Muscle of leg (tissue), 11 donors: ENCODE data around the gene UBE3C. TPM values are rescaled to one million over a fixed set of nuclear protein-coding genes. Genes with fewer than 3 reads are reported as not detected.
A peak's percentile ranks its signal among the peaks of the same experiment; 100 is the strongest.

Experiments
- DNase-seq: peaks from one replicate; pipeline ENCODE4 v3.0.0; 2013
- H3K27ac ChIP-seq: one replicate; pipeline ENCODE4 v1.5.1; 2013; ENCODE audit warnings: mild to moderate bottlenecking, low read length, control low read depth
- H3K27me3 ChIP-seq: one replicate; pipeline ENCODE4 v1.6.1; 2013; ENCODE audit warnings: low read length; ENCODE audit not compliant: control insufficient read depth, insufficient read depth
- H3K36me3 ChIP-seq: one replicate; pipeline ENCODE4 v1.6.1; 2013; ENCODE audit warnings: low read length; ENCODE audit not compliant: control insufficient read depth, insufficient read depth
- H3K4me1 ChIP-seq: one replicate; pipeline ENCODE4 v1.6.1; 2013; ENCODE audit warnings: low read length; ENCODE audit not compliant: control insufficient read depth, insufficient read depth
- H3K4me3 ChIP-seq: one replicate; pipeline ENCODE4 v1.5.1; 2013; ENCODE audit warnings: low read length, control low read depth
- H3K9me3 ChIP-seq: replicated peaks from 2 replicates; pipeline ENCODE4 v1.6.1; 2013; ENCODE audit warnings: low read depth, low read length; ENCODE audit not compliant: control insufficient read depth
- WGBS: methylation state at CpG from one replicate; pipeline ENCODE4 v1.1.5; 2013; ENCODE audit warnings: missing lambda C conversion rate; ENCODE audit not compliant: insufficient coverage; 5-methylcytosine and 5-hydroxymethylcytosine counted together
- polyA plus RNA-seq, 8 donors: library from polyadenylated mRNA; unstranded; fragments of 120-200 nt; gene quantifications; one replicate each; pipeline versions ENCODE4 v1.2.1 to v1.2.3, GENCODE V29; 2013; ENCODE audit warnings: inconsistent platforms in 1 of 8, low replicate concordance in 1 of 8; ENCODE audit not compliant: insufficient read length in 8 of 8, insufficient read depth in 1 of 8
- total RNA-seq: library from RNA; stranded (reverse); fragments of 120-200 nt; gene quantifications from one replicate; pipeline ENCODE4 v1.2.4, GENCODE V29; 2013

The UBE3C gene
- total and polyA plus RNA-seq, 9 donors, result 29.7 to 39.9 (median 33.4) TPM

DNA sequence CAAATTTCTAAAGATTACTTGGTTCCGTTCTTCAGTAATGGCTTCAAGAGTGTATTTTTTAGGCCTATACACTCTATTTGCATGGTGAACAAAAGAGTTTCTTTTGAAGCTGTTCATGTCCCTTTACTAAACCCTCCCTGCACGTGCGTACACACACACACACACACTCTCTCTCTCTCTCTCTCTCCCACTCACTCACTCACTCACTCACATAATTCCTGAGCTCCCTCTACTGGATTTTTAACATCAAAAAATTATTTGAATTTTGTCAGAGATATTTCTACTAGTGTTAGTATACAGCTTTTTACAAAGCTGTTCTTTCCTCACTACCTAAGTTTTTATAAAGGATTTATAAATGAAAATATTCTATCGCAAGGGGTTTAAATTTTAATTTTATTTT is 85.9 kb downstream of the UBE3C start:
- no CpG with 5 or more reads among the region's 4 CpGs for WGBS
- Histone ChIP-seq H3K36me3 (peaks cover 46% of the 10 kb centered on the region), H3K27me3 (no peaks in the 10 kb centered on the region), H3K9me3 (no peaks in the 10 kb centered on the region), H3K27ac (no peak overlapping the region), H3K4me3 (no peak overlapping the region), H3K4me1 (no peaks in the 10 kb centered on the region)
- DNase-seq, result peak; percentile 57

DNA sequence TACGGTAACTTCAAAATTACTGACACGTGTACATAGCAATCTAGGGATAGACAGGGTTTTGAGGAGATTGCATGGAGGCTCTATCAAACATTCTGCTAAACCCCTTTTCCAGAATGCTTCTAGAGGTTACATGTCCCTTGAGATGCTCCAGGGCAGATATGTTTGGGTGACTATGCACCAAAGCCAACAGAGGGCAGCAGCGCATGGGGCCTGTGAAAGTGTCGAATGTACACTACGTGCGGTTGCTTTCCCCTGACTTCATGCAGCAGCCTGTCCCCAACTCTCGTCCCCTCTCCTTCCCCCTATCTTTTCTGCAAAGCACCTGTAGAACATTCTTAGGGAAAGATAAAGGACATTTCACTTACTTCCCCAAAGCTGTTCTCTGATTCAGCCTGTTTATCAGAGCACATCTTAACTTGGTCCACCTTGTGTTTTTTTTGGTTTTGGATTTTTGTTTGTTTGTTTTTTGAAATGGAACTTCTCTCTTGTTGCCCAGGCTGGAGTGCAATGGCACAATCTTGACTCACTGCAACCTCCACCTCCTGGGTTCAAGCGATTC is 90.2 kb downstream of the UBE3C start:
- Histone ChIP-seq H3K4me3 (no peak overlapping the region), H3K27ac (no peak overlapping the region), H3K27me3 (no peaks in the 10 kb centered on the region), H3K36me3 (peaks cover 48% of the 10 kb centered on the region), H3K4me1 (no peaks in the 10 kb centered on the region), H3K9me3 (no peaks in the 10 kb centered on the region)
- DNase-seq, result no peak
- WGBS, result 69% methylated on average over 4 of the region's 8 CpGs

DNA sequence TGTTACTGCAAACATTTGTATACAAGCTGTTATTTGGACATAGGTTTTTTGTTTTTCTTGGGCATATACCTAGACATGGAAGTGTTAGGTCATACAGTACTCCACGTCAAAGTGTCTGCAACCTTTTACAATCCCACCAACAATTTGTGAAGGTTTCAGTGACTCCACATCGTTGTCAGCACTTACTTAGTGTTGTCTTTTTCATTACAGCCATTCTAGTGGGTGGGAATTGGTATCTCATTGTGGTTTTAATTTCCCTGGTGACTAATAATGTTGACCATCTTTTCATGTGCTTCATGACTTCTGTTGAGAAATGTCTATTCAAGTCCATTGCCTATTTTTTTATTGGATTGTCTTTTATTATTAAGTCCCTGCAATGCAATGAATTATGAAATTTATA is 95.0 kb downstream of the UBE3C start:
- H3K27ac ChIP-seq, result no peak overlapping the region
- H3K4me1 ChIP-seq, result no peaks in the 10 kb centered on the region
- no peak for DNase-seq
- H3K27me3 ChIP-seq, result no peaks in the 10 kb centered on the region
- H3K36me3 ChIP-seq, result peaks cover 49% of the 10 kb centered on the region
- no peaks in the 10 kb centered on the region for H3K9me3 ChIP-seq
- H3K4me3 ChIP-seq, result no peak overlapping the region
- no CpG with 5 or more reads among the region's 2 CpGs for WGBS

DNA sequence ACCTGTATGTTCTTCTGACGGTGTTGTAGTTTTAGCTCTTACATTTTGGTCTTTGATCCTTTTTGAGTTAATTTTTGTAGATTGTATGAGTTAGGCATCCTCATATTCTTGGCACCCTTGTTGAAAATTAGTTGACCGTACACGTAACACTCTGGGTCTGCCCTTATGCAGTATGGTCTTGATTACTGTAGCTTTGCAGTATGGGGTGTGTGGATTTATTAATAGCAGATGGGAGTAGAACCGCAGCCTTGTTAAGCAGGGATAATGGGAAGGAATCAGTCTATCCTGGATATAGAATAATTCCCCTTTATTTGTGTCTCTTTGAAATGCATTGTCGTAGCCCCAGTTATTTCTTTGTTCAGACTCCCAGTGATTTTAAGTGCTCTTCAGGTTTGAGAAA is 95.5 kb downstream of the UBE3C start:
- Histone ChIP-seq H3K4me1 (no peaks in the 10 kb centered on the region), H3K4me3 (no peak overlapping the region), H3K36me3 (peaks cover 48% of the 10 kb centered on the region), H3K9me3 (no peaks in the 10 kb centered on the region), H3K27me3 (no peaks in the 10 kb centered on the region), H3K27ac (no peak overlapping the region)
- peak; percentile 13 for DNase-seq
- 40% methylated on average over 1 of the region's 5 CpGs for WGBS

DNA sequence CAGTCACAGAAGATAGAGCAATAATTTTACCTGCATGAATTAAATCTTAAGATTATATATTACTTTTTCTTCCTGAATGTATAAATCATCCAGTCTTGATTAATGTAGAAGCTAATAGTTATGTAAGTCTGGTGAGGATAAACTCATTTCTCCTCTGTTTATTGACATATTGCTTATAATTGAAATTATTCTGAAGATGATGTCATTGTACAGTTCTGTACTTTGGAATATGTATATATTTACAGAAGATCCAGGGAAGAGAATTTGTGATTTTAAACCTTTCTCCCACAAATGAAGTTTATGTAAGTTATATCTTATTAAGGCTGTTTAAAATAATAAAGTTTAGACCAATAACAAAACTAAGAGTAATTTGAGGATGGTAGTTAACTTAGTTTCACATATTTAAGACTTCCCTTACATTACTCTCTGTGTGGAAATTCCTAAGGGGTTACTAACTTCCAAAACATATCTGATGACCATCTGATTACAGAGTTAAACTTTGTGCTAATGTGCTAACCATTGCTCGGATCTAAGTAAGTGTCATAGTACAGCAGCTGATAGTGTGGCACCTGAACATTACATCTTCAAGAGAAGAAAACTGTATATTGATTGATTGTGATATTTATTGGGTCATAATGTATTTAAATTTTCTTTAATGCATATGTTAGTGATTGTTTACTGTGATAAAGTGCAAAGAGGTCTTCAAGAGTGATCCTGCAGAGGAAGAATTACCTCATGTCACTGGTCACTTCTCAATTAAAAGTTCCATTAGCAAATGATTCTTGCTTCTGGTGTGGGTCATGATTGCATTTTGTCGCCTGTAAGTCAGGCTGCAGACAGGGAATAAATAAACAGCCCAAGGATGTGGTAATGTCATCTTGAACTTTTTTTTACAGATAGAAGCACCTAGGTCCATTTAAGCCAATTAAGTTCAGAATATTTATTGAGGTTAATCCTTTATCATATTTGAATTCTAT is 96.9 kb downstream of the UBE3C start:
- WGBS, result no CpG with 5 or more reads among the region's 2 CpGs
- DNase-seq, result no peak
- no peak overlapping the region for H3K27ac ChIP-seq
- H3K4me1 ChIP-seq, result no peaks in the 10 kb centered on the region
- H3K27me3 ChIP-seq, result no peaks in the 10 kb centered on the region
- no peak overlapping the region for H3K4me3 ChIP-seq
- H3K9me3 ChIP-seq, result no peaks in the 10 kb centered on the region
- peaks cover 46% of the 10 kb centered on the region for H3K36me3 ChIP-seq

DNA sequence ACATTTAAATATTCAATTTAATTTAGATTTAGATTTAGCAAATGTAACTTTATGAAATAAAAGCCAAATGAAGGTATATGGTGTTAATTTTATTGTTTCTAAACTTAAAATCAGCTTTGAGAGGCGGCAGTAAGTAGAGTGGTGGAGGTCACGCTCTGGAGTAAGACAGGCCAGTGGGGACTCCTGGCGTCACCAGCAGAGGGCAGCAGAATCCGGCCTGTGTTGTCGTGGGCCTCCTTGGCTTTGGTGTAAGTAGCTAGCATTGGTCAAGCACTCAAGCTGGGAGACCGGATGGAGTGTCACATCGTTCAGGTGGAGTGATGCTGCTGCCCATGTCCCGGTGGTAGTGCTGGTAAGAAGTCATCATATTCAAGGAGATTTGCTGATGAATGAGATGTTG is 99.4 kb downstream of the UBE3C start:
- DNase-seq, result no peak
- Histone ChIP-seq H3K9me3 (no peaks in the 10 kb centered on the region), H3K36me3 (peaks cover 43% of the 10 kb centered on the region), H3K27ac (no peak overlapping the region), H3K4me3 (no peak overlapping the region), H3K27me3 (no peaks in the 10 kb centered on the region), H3K4me1 (no peaks in the 10 kb centered on the region)
- 95% methylated on average over 8 of the region's 8 CpGs for WGBS

DNA sequence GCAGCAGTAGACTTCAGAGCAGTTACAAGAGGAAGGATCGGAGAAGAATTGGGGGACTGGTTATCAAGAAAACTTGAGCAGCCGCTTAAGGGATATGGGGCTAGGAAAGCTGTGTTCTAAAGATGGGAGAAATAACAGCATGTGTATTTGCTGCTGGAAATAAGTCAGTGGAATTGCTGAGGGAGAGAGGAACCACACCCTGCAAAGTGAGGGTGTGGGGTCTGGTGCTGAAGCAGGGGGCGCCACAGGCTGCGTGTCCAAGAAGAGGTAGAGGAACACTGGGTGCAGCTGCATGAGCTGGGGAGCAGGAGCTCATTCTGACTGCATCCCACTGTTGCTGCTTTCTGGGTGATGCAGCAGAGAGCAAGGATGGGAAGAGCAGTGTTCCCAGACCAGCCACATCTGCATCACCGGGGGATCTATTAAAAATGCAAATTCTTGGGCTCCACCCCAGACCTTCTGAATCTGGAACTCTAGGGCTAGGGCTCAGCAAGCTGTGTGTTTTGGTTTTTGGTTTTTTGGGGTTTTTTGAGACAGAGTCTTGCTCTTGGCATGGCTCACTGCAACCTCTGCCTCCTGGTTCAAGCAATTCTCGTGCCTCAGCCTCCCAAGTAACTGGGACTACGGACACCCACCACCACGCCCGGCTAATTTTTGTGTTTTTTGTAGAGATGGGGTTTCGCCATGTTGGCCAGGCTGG is 101.0 kb downstream of the UBE3C start:
- Histone ChIP-seq H3K36me3 (peaks cover 35% of the 10 kb centered on the region), H3K9me3 (no peaks in the 10 kb centered on the region), H3K4me1 (no peaks in the 10 kb centered on the region), H3K27me3 (no peaks in the 10 kb centered on the region), H3K27ac (no peak overlapping the region), H3K4me3 (no peak overlapping the region)
- no peak for DNase-seq
- WGBS, result over 99% methylated on average over 6 of the region's 10 CpGs

DNA sequence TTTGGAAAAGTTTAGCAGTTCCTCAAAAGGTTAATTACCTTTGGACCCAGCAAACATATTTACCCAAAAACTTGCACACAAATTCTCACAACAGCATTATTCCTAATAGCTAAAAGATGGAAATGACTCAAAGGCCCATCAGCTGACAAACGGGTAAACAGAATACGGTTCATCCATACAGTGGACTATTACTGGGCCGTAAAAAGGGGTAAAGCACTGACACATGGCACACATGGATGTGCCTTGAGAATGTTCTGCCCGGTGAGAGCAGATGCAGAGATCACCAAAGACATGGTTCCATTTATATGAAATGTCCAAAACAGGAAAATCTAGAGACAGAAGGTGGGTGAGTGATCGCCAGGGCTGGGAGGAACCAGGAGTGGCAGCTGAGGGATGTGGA is 102.9 kb downstream of the UBE3C start:
- no peak for DNase-seq
- Histone ChIP-seq H3K27ac (no peak overlapping the region), H3K27me3 (no peaks in the 10 kb centered on the region), H3K4me1 (no peaks in the 10 kb centered on the region), H3K4me3 (no peak overlapping the region), H3K36me3 (peaks cover 37% of the 10 kb centered on the region), H3K9me3 (no peaks in the 10 kb centered on the region)
- 100% methylated on average over 1 of the region's 5 CpGs for WGBS

DNA sequence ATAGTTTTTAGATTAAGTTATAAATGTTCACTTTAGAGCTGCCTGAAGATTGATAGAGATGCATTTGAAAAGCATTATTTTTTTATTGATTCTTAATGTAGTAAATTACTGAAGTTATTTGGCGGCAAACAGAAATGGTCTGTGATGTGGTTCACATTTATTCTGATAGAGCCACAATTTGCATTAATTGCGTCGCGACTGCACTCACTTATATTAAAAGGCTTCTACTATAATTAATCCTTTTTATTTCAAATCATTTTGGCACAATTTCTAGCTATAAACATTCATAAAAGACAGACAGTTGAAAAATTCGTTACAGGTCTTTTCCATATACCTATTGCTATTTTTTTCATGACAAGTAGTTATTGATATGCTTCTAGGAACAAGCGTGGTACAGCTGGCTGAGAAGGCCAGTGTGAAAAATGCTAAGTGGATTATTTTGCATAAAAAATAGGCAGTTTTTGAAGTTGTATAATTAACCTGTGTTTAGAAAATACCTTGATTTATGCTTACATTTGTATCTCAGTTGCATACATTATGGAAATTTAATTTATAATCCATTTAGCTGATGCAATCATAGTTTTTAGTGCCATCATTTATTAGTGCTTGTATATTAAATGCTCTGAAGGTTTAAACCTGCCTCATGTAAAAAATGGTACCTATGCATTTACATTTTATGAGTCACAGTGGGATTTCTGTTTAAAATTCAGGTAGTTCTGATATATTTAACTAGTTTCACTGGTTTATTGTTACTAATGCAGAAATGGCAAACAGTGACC is 106.0 kb downstream of the UBE3C start:
- Histone ChIP-seq H3K4me1 (no peaks in the 10 kb centered on the region), H3K4me3 (no peak overlapping the region), H3K27ac (no peak overlapping the region), H3K27me3 (no peaks in the 10 kb centered on the region), H3K9me3 (no peaks in the 10 kb centered on the region), H3K36me3 (peaks cover 36% of the 10 kb centered on the region)
- DNase-seq, result no peak
- no CpG with 5 or more reads among the region's 6 CpGs for WGBS
